Hair follicular keratinocyte (primary cell): Measurements from ENCODE around the gene KAT6B. TPM values are rescaled to one million over a fixed set of nuclear protein-coding genes. Genes with fewer than 3 reads are reported as not detected.

ENCODE experiments used
- total RNA-seq: library from RNA; depleted of rRNA; stranded (reverse); fragments of >200 nt; gene quantifications from 2 replicates; pipeline ENCODE4 v1.2.3, GENCODE V29; 2015

Gene KAT6B
- total RNA-seq: 3.3 and 6.2 TPM in 2 replicates

GRCh38 chr10:74826142-74827044, at the start of gene KAT6B:
Gene KAT6B (plus strand): TSS chr10:74826600. CDS start chr10:74842858, 16,258 bp downstream.

